NCI-H2227 treated with DMSO at 0.1 percent for 48 hours (cell line): ENCODE results near the gene SVIL.
"Not testable (repeated sequence)": the region's sequence is repeated elsewhere in the genome, so short reads cannot be mapped to it uniquely, and the experiment has no call there.

Source experiments
- DNase-seq: peaks from one replicate; lab custom pipeline; 2025; lab: John Stamatoyannopoulos, UW

SVIL gene

GRCh38 chr10:29455095-29455494 is 179.7 kb downstream of the SVIL start:
- no peak for DNase-seq

- DNase-seq = no peak
Observed at GRCh38 chr10:29454250-29454649, 180.5 kb downstream of the SVIL start.

GRCh38 chr10:29452546-29452945 is 182.2 kb downstream of the SVIL start:
- DNase-seq = no peak

GRCh38 chr10:29451946-29452345 is 182.8 kb downstream of the SVIL start:
- DNase-seq = no peak

- DNase-seq = no peak
Observed at GRCh38 chr10:29450405-29450804, 184.4 kb downstream of the SVIL start.

GRCh38 chr10:29448756-29449592 is 185.8 kb downstream of the SVIL start:
- peak; percentile 28 for DNase-seq

- no peak for DNase-seq
Observed at GRCh38 chr10:29448125-29448524, 186.6 kb downstream of the SVIL start.

GRCh38 chr10:29446327-29446726 is 188.4 kb downstream of the SVIL start:
- DNase-seq = no peak

GRCh38 chr10:29443745-29444523 is 190.8 kb downstream of the SVIL start:
- no peak for DNase-seq

- DNase-seq = no peak
Observed at GRCh38 chr10:29440981-29441380, 193.8 kb downstream of the SVIL start.

- DNase-seq = not testable (repeated sequence)
Observed at GRCh38 chr10:29439005-29439404, 195.8 kb downstream of the SVIL start.

- no peak for DNase-seq
Observed at GRCh38 chr10:29438271-29438670, 196.5 kb downstream of the SVIL start.

- DNase-seq = no peak
Observed at GRCh38 chr10:29437871-29438270, 196.9 kb downstream of the SVIL start.

GRCh38 chr10:29435809-29436501 is 198.8 kb downstream of the SVIL start:
- no peak for DNase-seq

GRCh38 chr10:29434111-29434510 is 200.7 kb downstream of the SVIL start:
- DNase-seq = no peak

- no peak for DNase-seq
Observed at GRCh38 chr10:29431711-29432110, 203.1 kb downstream of the SVIL start.

- DNase-seq = no peak
Observed at GRCh38 chr10:29430101-29430500, 204.7 kb downstream of the SVIL start.

GRCh38 chr10:29428486-29428885 is 206.3 kb downstream of the SVIL start:
- no peak for DNase-seq

GRCh38 chr10:29427667-29428066 is 207.1 kb downstream of the SVIL start:
- no peak for DNase-seq

GRCh38 chr10:29426420-29426819 is 208.4 kb downstream of the SVIL start:
- DNase-seq = no peak

GRCh38 chr10:29424017-29424416 is 210.8 kb downstream of the SVIL start:
- DNase-seq = no peak

- no peak for DNase-seq
Observed at GRCh38 chr10:29420744-29421143, 214.0 kb downstream of the SVIL start.

- DNase-seq = no peak
Observed at GRCh38 chr10:29417324-29417723, 217.4 kb downstream of the SVIL start.
